HG03066 (cell line): ENCODE data around the gene FNBP1L.
"Not testable (repeated sequence)": the region's sequence is repeated elsewhere in the genome, so short reads cannot be mapped to it uniquely, and the experiment has no call there.

Experiments used
- ATAC-seq: cut with Tn5 transposase; IDR thresholded peaks from one replicate; pipeline ENCODE4 v1.9.1; 2021; ENCODE audit warnings: low read depth; ENCODE audit not compliant: unreplicated experiment

Gene FNBP1L

GRCh38 chr1:93481899-93482298 is 34.0 kb downstream of the FNBP1L start:
- ATAC-seq = not testable (repeated sequence)

- ATAC-seq = no peak
These were observed 35.3 kb downstream of the FNBP1L start for GRCh38 chr1:93483200-93483599.

GRCh38 chr1:93483606-93484005 is 35.7 kb downstream of the FNBP1L start:
- no peak for ATAC-seq

GRCh38 chr1:93488207-93488606 is 40.3 kb downstream of the FNBP1L start:
- no peak for ATAC-seq

- no peak for ATAC-seq
These were observed 41.8 kb downstream of the FNBP1L start for GRCh38 chr1:93489756-93490155.

GRCh38 chr1:93490357-93490756 is 42.4 kb downstream of the FNBP1L start:
- ATAC-seq = no peak

- ATAC-seq = no peak
These were observed 48.0 kb downstream of the FNBP1L start for GRCh38 chr1:93495911-93496310.

GRCh38 chr1:93496520-93496919 is 48.6 kb downstream of the FNBP1L start:
- no peak for ATAC-seq

- ATAC-seq = no peak
These were observed 51.2 kb downstream of the FNBP1L start for GRCh38 chr1:93499075-93499474.

GRCh38 chr1:93499533-93499932 is 51.6 kb downstream of the FNBP1L start:
- ATAC-seq = no peak

- no peak for ATAC-seq
These were observed 52.4 kb downstream of the FNBP1L start for GRCh38 chr1:93500275-93500674.

GRCh38 chr1:93501399-93501798 is 53.5 kb downstream of the FNBP1L start:
- no peak for ATAC-seq

- ATAC-seq = no peak
These were observed 54.0 kb downstream of the FNBP1L start for GRCh38 chr1:93501829-93502369.

GRCh38 chr1:93502571-93502970 is 54.7 kb downstream of the FNBP1L start:
- no peak for ATAC-seq

- ATAC-seq = no peak
These were observed 55.2 kb downstream of the FNBP1L start for GRCh38 chr1:93503163-93503562.

- no peak for ATAC-seq
These were observed 55.9 kb downstream of the FNBP1L start for GRCh38 chr1:93503816-93504215.

- no peak for ATAC-seq
These were observed 56.5 kb downstream of the FNBP1L start for GRCh38 chr1:93504247-93505033.

- no peak for ATAC-seq
These were observed 58.2 kb downstream of the FNBP1L start for GRCh38 chr1:93506126-93506525.

- ATAC-seq = no peak
These were observed 68.2 kb downstream of the FNBP1L start for GRCh38 chr1:93516164-93516563.

GRCh38 chr1:93518516-93518915 is 70.6 kb downstream of the FNBP1L start:
- no peak for ATAC-seq

- ATAC-seq = no peak
These were observed 71.4 kb downstream of the FNBP1L start for GRCh38 chr1:93519199-93519829.

GRCh38 chr1:93521618-93522017 is 73.7 kb downstream of the FNBP1L start:
- no peak for ATAC-seq
